Nephron progenitor cell (in vitro differentiated cells): ENCODE results near the gene BAIAP2L2.

ENCODE experiments used
- DNase-seq: peaks from one replicate; pipeline ENCODE4 v3.0.0; 2021
- H3K27ac Mint-ChIP-seq: 2 replicates; pipeline ENCODE4 v1.8.0; 2021; ENCODE audit warnings: mild to moderate bottlenecking, moderate library complexity, mixed read lengths
- H3K27me3 Mint-ChIP-seq: 2 replicates; pipeline ENCODE4 v1.8.0; 2021; ENCODE audit warnings: mild to moderate bottlenecking, low read depth, mixed read lengths; ENCODE audit not compliant: poor library complexity
- H3K36me3 Mint-ChIP-seq: 2 replicates; pipeline ENCODE4 v1.8.0; 2021; ENCODE audit warnings: low read depth, mixed read lengths
- H3K4me1 Mint-ChIP-seq: 2 replicates; pipeline ENCODE4 v1.8.0; 2021; ENCODE audit warnings: mixed read lengths
- H3K4me3 Mint-ChIP-seq: 2 replicates; pipeline ENCODE4 v1.8.0; 2021; ENCODE audit warnings: mild to moderate bottlenecking, moderate library complexity, mixed read lengths
- H3K9me3 Mint-ChIP-seq: 2 replicates; pipeline ENCODE4 v1.8.0; 2021; ENCODE audit warnings: mild to moderate bottlenecking, moderate library complexity, mixed read lengths
- CTCF ChIP-seq: fragments of 200-600 bp; sonication (generic); IDR thresholded peaks from 2 replicates; pipeline ENCODE4 v1.5.0; 2021; ENCODE audit warnings: antibody characterized with exemption

Gene BAIAP2L2

GRCh38 chr22:38035530-38035885, 75.0 kb downstream of the BAIAP2L2 start:
- no peak overlapping the region for H3K27ac Mint-ChIP-seq
- DNase-seq: no peak
- no peaks in the 10 kb centered on the region for H3K36me3 Mint-ChIP-seq
- no peak overlapping the region for H3K4me3 Mint-ChIP-seq
- H3K4me1 Mint-ChIP-seq: peaks cover 82% of the 10 kb centered on the region
- peaks cover 5% of the 10 kb centered on the region for H3K27me3 Mint-ChIP-seq
- no peak for TF ChIP-seq CTCF
- H3K9me3 Mint-ChIP-seq: no peaks in the 10 kb centered on the region
